B cell (primary cell): ENCODE results near the gene LMO7.

Source experiments
- EZH2 ChIP-seq: IDR thresholded peaks from 2 replicates; pipeline ENCODE4 v1.6.1; 2012; ENCODE audit warnings: borderline replicate concordance, low read depth, mild to moderate bottlenecking, moderate library complexity, low read length; ENCODE audit not compliant: insufficient read depth, poor library complexity, severe bottlenecking
- TF ChIP-seq, protein P1 (sequence below): fragments of 200-600 bp; IDR thresholded peaks from one replicate; pipeline ENCODE4 v1.8.0; 2022; ENCODE audit warnings: antibody characterized with exemption, mild to moderate bottlenecking

DNA sequence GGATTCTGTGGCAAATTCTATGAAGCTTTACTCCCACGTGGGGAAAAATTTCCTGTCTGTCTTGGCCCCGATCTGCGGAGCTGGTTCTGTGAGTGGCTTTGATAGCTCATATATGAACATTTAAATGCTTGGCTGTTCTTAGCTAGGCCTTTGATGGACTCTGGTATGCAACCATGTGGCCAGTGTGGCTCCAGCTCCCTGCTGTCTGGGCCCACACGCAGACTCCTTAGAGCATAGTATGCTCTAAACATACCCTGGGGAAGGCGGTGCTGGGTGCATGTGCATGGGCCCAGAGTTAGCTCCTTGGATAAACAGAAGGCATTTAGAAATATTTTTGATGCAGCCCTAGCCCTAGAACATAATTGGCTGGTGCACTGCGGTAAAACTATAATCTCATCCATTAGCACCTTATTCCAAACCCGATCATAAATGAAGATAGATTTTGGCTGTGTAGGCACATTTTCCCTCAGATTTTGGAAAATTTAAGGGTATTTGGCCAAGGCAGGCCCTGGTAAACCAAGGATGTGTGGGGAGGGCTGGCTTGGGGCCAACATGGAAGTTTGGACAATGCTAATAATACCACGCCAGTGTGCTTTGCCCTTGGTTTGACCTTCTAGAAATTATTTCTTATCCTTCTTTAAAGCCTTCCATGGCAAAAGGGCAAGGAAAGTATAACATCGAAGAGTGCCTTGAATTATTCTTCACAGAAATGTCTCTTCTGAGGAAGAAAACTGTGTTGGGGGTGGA is 153.5 kb downstream of the LMO7 start:
- TF ChIP-seq, protein P1, sequence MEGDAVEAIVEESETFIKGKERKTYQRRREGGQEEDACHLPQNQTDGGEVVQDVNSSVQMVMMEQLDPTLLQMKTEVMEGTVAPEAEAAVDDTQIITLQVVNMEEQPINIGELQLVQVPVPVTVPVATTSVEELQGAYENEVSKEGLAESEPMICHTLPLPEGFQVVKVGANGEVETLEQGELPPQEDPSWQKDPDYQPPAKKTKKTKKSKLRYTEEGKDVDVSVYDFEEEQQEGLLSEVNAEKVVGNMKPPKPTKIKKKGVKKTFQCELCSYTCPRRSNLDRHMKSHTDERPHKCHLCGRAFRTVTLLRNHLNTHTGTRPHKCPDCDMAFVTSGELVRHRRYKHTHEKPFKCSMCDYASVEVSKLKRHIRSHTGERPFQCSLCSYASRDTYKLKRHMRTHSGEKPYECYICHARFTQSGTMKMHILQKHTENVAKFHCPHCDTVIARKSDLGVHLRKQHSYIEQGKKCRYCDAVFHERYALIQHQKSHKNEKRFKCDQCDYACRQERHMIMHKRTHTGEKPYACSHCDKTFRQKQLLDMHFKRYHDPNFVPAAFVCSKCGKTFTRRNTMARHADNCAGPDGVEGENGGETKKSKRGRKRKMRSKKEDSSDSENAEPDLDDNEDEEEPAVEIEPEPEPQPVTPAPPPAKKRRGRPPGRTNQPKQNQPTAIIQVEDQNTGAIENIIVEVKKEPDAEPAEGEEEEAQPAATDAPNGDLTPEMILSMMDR, result no peak
- TF ChIP-seq EZH2, result no peak
